Panc1 (cell line): Measurements from ENCODE around the gene SOX21. TPM values are rescaled to one million over a fixed set of nuclear protein-coding genes. Genes with fewer than 3 reads are reported as not detected.

Source experiments
- ATAC-seq: fragments of 200-7000 bp; cut with Tn5 transposase; 2 replicates; pipeline ENCODE4 v1.9.1; 2020; ENCODE audit warnings: mild to moderate bottlenecking, moderate library complexity
- BruUV-seq: library from RNA; stranded (reverse); fragments of 400-500 nt; replicated peaks from 2 replicates; lab custom pipeline; 2021; lab: Mats Ljungman, UMichigan
- CTCF ChIA-PET: fragments of 300-600 bp; sonication (Branson Sonifier 250); formaldehyde crosslinking; loops from one replicate; lab custom pipeline; 2022; ENCODE audit warnings: antibody characterized with exemption; lab: Charles Lee
- POLR2A ChIA-PET: fragments of 300-600 bp; sonication (Branson Sonifier 250); formaldehyde crosslinking; loops from one replicate; lab custom pipeline; 2022; ENCODE audit warnings: antibody characterized with exemption; lab: Charles Lee
- DNase-seq: peaks from one replicate; pipeline ENCODE4 v3.0.0-alpha.2; 2010; ENCODE audit warnings: low read depth, low spot score
- H3K27ac ChIP-seq: 2 replicates; pipeline ENCODE4 v1.5.1; 2011; ENCODE audit warnings: mild to moderate bottlenecking, low read length, inconsistent platforms
- H3K27me3 ChIP-seq: fragments of 200-500 bp; sonication (Bioruptor generic); 2 replicates; pipeline ENCODE4 v1.6.0; 2014; ENCODE audit warnings: low read length, inconsistent platforms; ENCODE audit not compliant: control insufficient read depth, insufficient read depth
- H3K36me3 ChIP-seq: fragments of 200-500 bp; sonication (Bioruptor generic); 2 replicates; pipeline ENCODE4 v1.5.1; 2014; ENCODE audit warnings: inconsistent platforms, mild to moderate bottlenecking, low read length, moderate library complexity; ENCODE audit not compliant: control insufficient read depth, insufficient read depth
- H3K4me1 ChIP-seq: 2 replicates; pipeline ENCODE4 v1.5.1; 2011; ENCODE audit warnings: inconsistent platforms, mild to moderate bottlenecking, low read length, moderate library complexity; ENCODE audit not compliant: control insufficient read depth, insufficient read depth
- H3K4me3 ChIP-seq, 2 experiments: 2 replicates each; pipeline ENCODE4 v1.5.1; 2011 to 2012; ENCODE audit warnings: low read depth in 2 of 2, low read length in 2 of 2, mild to moderate bottlenecking in 2 of 2, inconsistent platforms in 1 of 2, moderate library complexity in 1 of 2
- H3K9me3 ChIP-seq: fragments of 200-500 bp; sonication (Bioruptor generic); 2 replicates; pipeline ENCODE4 v1.5.1; 2014; ENCODE audit warnings: low read depth, mild to moderate bottlenecking, inconsistent platforms, low read length, moderate library complexity; ENCODE audit not compliant: control insufficient read depth, insufficient read depth
- POLR2AphosphoS5 ChIP-seq: IDR thresholded peaks from 2 replicates; pipeline ENCODE4 v1.6.1; 2012; ENCODE audit warnings: mild to moderate bottlenecking, low read depth, low read length, moderate library complexity
- SIN3A ChIP-seq: IDR thresholded peaks from 2 replicates; pipeline ENCODE4 v1.6.1; 2012; ENCODE audit warnings: low read depth, mild to moderate bottlenecking, low read length, moderate library complexity, borderline replicate concordance; ENCODE audit not compliant: insufficient read depth
- TCF7L2 ChIP-seq: IDR thresholded peaks from 2 replicates; pipeline ENCODE4 v1.6.1; 2011; ENCODE audit warnings: mild to moderate bottlenecking, low read depth, low read length, inconsistent platforms
- in situ Hi-C: cut with HindIII; loops from 2 replicates; pipeline ENCODE4 v1.10.0; 2016; ENCODE audit warnings: low sequenced_read_pairs, low pct_unique_long_range_greater_than_20kb
- intact Hi-C: fragments of 100-400 bp; cut with micrococcal nuclease; formaldehyde crosslinking; loops from one replicate; pipeline ENCODE4 v1.10.0; 2022; ENCODE audit not compliant: unreplicated experiment
- total RNA-seq: library from RNA; stranded (reverse); gene quantifications from one replicate; pipeline ENCODE4 v1.2.1, GENCODE V29; 2021; ENCODE audit not compliant: unreplicated experiment
- TF ChIP-seq, protein P1 (sequence below): fragments of 450-650 bp; IDR thresholded peaks from 2 replicates; pipeline ENCODE4 v1.5.1; 2017; ENCODE audit warnings: mild to moderate bottlenecking
- TF ChIP-seq, protein P2 (sequence below), 2 experiments: IDR thresholded peaks; 2 replicates each; pipeline ENCODE4 v1.6.1; 2011 to 2012; ENCODE audit warnings: low read depth in 2 of 2, control low read depth in 1 of 2, low read length in 1 of 2, mild to moderate bottlenecking in 1 of 2, moderate library complexity in 1 of 2; ENCODE audit not compliant: insufficient read depth in 1 of 2

SOX21 gene
- total RNA-seq, 1 experiment from 2014 or later = 3.5 TPM

DNA sequence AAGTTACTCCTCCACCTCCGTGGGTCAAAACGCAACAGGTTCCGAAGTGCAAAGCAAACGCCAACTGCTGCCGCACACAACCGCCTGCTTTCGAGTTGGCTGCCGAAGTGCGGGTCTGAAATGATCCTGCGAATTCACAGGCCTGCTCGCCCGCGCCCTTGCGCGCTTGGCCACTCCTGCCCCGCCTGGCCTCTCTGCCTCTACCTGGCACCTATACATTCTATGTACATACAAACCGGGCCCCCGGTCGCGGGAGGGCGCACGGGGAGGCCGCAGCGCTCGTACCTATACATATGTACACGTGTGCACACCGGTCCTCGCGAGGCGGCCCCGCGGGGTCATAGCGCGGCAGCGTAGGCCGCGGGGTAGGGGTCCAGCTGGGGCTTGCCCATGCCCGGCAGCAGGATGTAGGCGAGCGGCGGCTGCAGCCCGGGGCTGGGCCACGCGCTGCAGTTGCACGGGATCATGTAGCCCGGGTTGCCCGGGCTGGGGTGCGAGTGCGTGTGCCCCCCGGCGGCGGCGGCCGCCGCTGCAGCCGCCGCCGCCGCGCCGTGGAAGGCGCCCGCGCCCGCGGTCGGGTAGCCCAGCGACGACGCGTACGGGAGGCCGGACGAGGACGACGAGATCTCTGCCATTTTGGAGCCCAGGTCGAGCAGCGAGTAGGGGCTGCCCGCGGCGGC, 1.3 kb downstream of the SOX21 start:
- ATAC-seq = peak; percentile 70
- H3K4me1 ChIP-seq = peaks cover 8% of the 10 kb centered on the region; the same call in 1 of the 2 replicates
- no TSS peak for BruUV-seq
- peaks cover 4% of the 10 kb centered on the region; the same call in 1 of the 2 replicates for H3K27me3 ChIP-seq
- DNase-seq = no peak
- no peaks in the 10 kb centered on the region for H3K9me3 ChIP-seq
- H3K36me3 ChIP-seq = no peaks in the 10 kb centered on the region
- intact Hi-C loops = no loop called here
- peak overlapping the region; percentile 48 to 58 for H3K4me3 ChIP-seq
- CTCF ChIA-PET = no interaction called here
- H3K27ac ChIP-seq = no peak overlapping the region
- in situ Hi-C loops = no loop called here
- POLR2A ChIA-PET = interaction anchor here (0.5 kb wide), 1 partner anchor 566 kb away, joined by 10 read pairs; no protein-coding TSS in a partner anchor
- TF ChIP-seq, protein P1, sequence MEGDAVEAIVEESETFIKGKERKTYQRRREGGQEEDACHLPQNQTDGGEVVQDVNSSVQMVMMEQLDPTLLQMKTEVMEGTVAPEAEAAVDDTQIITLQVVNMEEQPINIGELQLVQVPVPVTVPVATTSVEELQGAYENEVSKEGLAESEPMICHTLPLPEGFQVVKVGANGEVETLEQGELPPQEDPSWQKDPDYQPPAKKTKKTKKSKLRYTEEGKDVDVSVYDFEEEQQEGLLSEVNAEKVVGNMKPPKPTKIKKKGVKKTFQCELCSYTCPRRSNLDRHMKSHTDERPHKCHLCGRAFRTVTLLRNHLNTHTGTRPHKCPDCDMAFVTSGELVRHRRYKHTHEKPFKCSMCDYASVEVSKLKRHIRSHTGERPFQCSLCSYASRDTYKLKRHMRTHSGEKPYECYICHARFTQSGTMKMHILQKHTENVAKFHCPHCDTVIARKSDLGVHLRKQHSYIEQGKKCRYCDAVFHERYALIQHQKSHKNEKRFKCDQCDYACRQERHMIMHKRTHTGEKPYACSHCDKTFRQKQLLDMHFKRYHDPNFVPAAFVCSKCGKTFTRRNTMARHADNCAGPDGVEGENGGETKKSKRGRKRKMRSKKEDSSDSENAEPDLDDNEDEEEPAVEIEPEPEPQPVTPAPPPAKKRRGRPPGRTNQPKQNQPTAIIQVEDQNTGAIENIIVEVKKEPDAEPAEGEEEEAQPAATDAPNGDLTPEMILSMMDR = peak; percentile 77
- TF ChIP-seq TCF7L2 = no peak
- TF ChIP-seq, protein P2, sequence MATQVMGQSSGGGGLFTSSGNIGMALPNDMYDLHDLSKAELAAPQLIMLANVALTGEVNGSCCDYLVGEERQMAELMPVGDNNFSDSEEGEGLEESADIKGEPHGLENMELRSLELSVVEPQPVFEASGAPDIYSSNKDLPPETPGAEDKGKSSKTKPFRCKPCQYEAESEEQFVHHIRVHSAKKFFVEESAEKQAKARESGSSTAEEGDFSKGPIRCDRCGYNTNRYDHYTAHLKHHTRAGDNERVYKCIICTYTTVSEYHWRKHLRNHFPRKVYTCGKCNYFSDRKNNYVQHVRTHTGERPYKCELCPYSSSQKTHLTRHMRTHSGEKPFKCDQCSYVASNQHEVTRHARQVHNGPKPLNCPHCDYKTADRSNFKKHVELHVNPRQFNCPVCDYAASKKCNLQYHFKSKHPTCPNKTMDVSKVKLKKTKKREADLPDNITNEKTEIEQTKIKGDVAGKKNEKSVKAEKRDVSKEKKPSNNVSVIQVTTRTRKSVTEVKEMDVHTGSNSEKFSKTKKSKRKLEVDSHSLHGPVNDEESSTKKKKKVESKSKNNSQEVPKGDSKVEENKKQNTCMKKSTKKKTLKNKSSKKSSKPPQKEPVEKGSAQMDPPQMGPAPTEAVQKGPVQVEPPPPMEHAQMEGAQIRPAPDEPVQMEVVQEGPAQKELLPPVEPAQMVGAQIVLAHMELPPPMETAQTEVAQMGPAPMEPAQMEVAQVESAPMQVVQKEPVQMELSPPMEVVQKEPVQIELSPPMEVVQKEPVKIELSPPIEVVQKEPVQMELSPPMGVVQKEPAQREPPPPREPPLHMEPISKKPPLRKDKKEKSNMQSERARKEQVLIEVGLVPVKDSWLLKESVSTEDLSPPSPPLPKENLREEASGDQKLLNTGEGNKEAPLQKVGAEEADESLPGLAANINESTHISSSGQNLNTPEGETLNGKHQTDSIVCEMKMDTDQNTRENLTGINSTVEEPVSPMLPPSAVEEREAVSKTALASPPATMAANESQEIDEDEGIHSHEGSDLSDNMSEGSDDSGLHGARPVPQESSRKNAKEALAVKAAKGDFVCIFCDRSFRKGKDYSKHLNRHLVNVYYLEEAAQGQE (IDR thresholded peaks at IDR 0.05; ENCODE audit: insufficient read depth in 1 of 2, low read depth in 2 of 2, low read length in 1 of 2) = no peak
- no peak for TF ChIP-seq SIN3A
- no peak for TF ChIP-seq POLR2AphosphoS5

DNA sequence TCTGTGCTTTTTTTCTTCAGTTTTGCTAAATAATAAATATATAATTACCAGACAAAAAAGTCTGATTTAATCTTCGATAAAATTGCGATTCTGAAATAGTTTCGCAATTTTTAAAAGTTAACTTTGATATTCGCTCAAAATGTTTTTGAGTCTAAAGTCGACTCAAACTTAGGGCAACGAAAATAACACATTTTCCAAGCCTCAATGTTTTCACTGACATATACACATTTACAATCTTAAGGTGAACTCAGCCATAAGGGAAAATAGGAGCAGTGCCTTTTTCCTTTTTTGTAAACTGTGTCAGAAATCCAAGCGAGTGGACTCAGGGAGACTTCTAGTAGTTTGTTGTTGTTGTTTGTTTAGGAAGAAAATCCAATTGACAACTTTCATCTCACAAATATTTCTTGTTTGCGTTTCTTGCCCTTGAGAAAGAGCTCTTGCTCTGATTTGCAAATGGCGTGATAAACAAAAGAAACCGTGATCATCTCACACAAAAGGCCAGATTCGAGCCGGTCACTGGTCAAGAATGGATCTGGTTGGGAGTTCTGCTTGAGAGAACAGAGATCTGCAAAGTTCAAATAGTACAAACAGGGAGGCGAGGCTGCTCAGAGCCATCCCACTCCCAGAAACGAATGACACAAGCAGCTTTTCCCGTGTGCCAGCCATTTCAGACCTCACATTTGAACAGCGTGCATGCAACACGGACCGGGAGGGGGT, 2.1 kb downstream of the SOX21 start:
- peak overlapping the region; percentile 44 for H3K27ac ChIP-seq
- in situ Hi-C loops = no loop called here
- no peak for TF ChIP-seq POLR2AphosphoS5
- TF ChIP-seq, protein P1 = no peak
- TF ChIP-seq, protein P2 (IDR thresholded peaks at IDR 0.05; ENCODE audit: insufficient read depth in 1 of 2, low read depth in 2 of 2, low read length in 1 of 2) = no peak
- BruUV-seq = TSS peak; percentile 81
- H3K27me3 ChIP-seq = peaks cover 4% of the 10 kb centered on the region; the same call in 1 of the 2 replicates
- ATAC-seq (no peak), DNase-seq (no peak)
- peaks cover 8% of the 10 kb centered on the region; the same call in 1 of the 2 replicates for H3K4me1 ChIP-seq
- CTCF ChIA-PET = no interaction called here
- no peaks in the 10 kb centered on the region for H3K36me3 ChIP-seq
- H3K4me3 ChIP-seq = peak overlapping the region; percentile 18 to 58; a peak in 3 of 4 replicates
- H3K9me3 ChIP-seq = no peaks in the 10 kb centered on the region
- intact Hi-C loops = no loop called here
- POLR2A ChIA-PET = interaction anchor here (0.5 kb wide), 1 partner anchor 566 kb away, joined by 10 read pairs; no protein-coding TSS in a partner anchor
